IPS DF 6.9 (cell line): ENCODE measurements around the gene UBE2D4.

ENCODE experiments used
- DNase-seq: peaks from one replicate; pipeline ENCODE4 v3.0.0-alpha.2; 2013; ENCODE audit warnings: low read depth, low spot score
- H3K27ac ChIP-seq: one replicate; pipeline ENCODE4 v1.5.1; 2013; ENCODE audit warnings: low read length, control low read depth
- H3K27me3 ChIP-seq: 2 replicates; pipeline ENCODE4 v1.6.1; 2013; ENCODE audit warnings: mild to moderate bottlenecking, low read length; ENCODE audit not compliant: control insufficient read depth, insufficient read depth
- H3K36me3 ChIP-seq: 2 replicates; pipeline ENCODE4 v1.6.1; 2013; ENCODE audit warnings: low read length; ENCODE audit not compliant: control insufficient read depth, insufficient read depth
- H3K4me1 ChIP-seq: 2 replicates; pipeline ENCODE4 v1.6.1; 2013; ENCODE audit warnings: low read length; ENCODE audit not compliant: control insufficient read depth, insufficient read depth
- H3K4me3 ChIP-seq: 2 replicates; pipeline ENCODE4 v1.5.1; 2013; ENCODE audit warnings: mild to moderate bottlenecking, low read length
- H3K9me3 ChIP-seq: 2 replicates; pipeline ENCODE4 v1.6.1; 2013; ENCODE audit warnings: low read length, inconsistent platforms; ENCODE audit not compliant: control insufficient read depth, insufficient read depth
- WGBS: extraction: QIAGEN DNeasy Blood & Tissue Kit; methylation state at CpG from one replicate; pipeline ENCODE4 v1.1.7; 2013; ENCODE audit warnings: mixed read lengths, missing lambda C conversion rate; ENCODE audit not compliant: insufficient read length, insufficient coverage; 5-methylcytosine and 5-hydroxymethylcytosine counted together

UBE2D4 gene

DNA sequence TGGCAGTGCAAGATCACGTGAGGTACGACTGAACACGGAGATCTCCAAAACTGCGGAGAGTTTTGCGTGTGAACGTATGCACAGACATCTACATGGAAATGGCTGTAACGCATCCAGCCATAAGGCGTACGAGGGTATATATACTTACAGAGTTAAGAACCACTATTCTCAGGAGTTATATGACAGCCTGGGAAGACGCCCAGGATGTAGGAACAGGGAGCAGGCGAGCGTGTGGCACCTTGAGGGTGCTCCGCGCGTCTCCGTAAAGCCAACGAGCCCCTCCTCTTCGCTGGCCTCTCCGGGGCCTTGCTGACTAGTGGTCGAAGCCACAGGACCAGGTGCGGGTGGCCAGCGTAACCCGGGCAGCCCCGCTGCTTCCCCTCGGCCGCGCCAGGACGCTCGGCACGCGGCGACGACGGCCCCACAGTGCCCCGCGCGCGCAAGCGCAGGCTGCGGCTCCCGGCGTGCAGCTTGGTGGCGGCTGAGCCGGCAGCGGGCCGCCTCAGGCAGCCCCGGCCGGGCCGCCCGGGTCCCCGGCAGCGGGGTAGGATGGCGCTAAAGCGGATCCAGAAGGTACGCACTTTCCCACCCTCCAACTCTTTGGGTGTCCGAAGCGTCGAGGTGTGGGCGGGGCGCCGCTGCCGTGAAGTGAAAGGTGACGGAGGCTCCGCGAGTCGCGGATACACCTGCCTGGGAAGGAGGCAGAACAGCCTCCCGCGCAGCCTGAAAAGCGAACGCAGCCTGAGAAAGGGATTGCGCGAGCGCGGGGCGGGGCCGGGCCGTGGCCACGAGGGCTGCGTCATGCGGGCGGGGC, at the start of gene UBE2D4:
UBE2D4 (plus strand) TSS at position 453 of the 814 bp plus-strand sequence; CDS start at position 550, 97 bp downstream.
- peaks cover 2% of the 10 kb centered on the region; the same call in 1 of the 2 replicates for H3K27me3 ChIP-seq
- no peak within 1 kb of the TSS for H3K27ac ChIP-seq
- DNase-seq, result peak; percentile 50
- no CpG with 5 or more reads among the region's 82 CpGs for WGBS
- H3K4me1 ChIP-seq, result no peaks in the 10 kb centered on the region
- peak within 1 kb of the TSS; percentile 32; the same call in 1 of the 2 replicates for H3K4me3 ChIP-seq
- H3K36me3 ChIP-seq, result no peaks in the 10 kb centered on the region
- no peaks in the 10 kb centered on the region for H3K9me3 ChIP-seq

DNA sequence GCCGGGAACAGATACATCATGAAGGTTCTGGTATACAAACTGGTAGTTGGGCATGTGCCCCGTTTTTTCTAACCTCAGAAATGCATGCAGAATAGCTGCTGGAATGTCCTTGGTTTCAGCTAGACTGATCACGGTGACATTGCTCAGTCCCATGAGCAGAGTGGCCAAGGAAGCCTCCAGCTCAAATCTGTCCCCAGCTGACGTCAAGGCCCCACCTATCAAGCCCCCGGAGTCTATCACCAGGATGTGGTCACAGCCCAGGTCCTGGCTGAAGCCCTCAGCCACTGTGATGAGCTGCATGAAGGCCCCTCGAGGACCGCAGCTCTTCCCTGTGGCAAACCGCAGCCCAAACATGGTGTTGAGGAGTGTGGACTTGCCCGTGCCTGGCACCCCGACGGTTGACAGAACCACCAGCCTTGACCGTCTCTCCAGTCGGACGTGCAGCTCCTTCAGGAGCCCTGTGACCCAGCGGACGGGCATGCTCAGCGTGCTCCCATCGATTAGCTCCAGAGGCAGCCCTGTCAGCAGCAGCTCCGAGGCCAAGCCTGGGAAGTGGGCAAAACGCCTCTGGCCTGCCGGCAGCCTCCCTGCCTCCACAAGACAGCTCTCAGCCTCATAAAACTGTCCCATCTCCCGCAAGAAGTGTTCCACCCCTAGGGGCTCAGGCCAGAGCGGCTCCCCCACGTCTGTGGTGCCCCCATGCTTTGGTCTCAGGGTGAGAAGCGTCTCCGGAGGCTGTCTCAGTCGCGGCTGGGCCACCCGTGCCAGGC, 49.1 kb upstream of the UBE2D4 start:
- H3K36me3 ChIP-seq, result peaks cover 11% of the 10 kb centered on the region
- H3K4me3 ChIP-seq, result no peak overlapping the region
- H3K9me3 ChIP-seq, result no peaks in the 10 kb centered on the region
- H3K27me3 ChIP-seq, result no peaks in the 10 kb centered on the region
- DNase-seq, result no peak
- no peak overlapping the region for H3K27ac ChIP-seq
- no CpG with 5 or more reads among the region's 29 CpGs for WGBS
- peaks cover 3% of the 10 kb centered on the region; the same call in 1 of the 2 replicates for H3K4me1 ChIP-seq

DNA sequence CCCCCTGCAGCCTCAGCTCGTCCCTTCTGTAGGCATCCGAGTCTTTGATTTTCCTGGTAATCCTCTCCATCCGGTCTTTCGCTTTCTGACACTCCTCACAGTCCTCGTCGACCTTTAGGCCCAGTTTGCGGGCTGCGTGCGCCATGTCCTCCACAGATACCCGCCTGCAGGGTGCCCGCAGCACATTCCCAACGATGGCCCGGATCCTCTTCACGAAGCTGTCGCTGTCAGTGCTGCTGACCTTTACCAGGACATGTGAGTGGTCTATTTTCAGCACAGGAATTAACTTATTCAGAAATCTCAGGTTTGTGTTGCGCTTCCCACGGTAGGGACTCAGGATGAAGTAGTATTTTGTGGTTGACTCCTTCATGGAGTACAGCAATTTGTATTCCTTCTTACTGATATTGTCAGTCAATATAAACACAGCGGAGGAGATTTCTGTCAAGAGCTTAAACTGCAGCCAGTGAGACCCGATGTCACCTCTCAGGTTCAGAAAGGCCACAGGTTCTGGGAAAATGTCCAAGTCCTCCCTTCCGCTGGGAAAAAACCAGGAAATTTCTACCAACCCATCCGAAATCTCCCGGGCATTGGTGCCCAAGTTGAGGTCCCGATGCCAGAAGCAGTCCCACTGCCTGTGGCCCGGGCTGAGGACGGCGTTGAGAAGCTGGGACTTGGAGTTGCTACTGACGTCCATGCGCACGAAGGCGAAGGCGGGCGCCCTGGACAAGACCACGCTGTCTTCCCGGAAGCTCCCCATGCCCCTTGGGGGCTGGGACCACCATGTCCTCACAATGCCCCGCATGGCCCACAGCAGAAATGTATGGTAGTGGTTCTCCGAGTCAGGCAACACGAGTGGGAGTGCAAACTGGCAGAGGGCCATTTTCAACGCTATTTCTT, 48.0 kb upstream of the UBE2D4 start:
- Histone ChIP-seq H3K27ac (no peak overlapping the region), H3K4me3 (no peak overlapping the region), H3K36me3 (peaks cover 11% of the 10 kb centered on the region), H3K27me3 (no peaks in the 10 kb centered on the region), H3K4me1 (no peaks in the 10 kb centered on the region; the same call in 1 of the 2 replicates), H3K9me3 (no peaks in the 10 kb centered on the region)
- DNase-seq, result no peak
- no CpG with 5 or more reads among the region's 38 CpGs for WGBS

GRCh38 chr7:43878867-43879266, 47.4 kb upstream of the UBE2D4 start:
- DNase-seq, result no peak
- Histone ChIP-seq H3K36me3 (peaks cover 11% of the 10 kb centered on the region), H3K27ac (no peak overlapping the region), H3K4me3 (no peak overlapping the region), H3K4me1 (no peaks in the 10 kb centered on the region; the same call in 1 of the 2 replicates), H3K27me3 (no peaks in the 10 kb centered on the region), H3K9me3 (no peaks in the 10 kb centered on the region)
- no CpG with 5 or more reads among the region's 5 CpGs for WGBS

DNA sequence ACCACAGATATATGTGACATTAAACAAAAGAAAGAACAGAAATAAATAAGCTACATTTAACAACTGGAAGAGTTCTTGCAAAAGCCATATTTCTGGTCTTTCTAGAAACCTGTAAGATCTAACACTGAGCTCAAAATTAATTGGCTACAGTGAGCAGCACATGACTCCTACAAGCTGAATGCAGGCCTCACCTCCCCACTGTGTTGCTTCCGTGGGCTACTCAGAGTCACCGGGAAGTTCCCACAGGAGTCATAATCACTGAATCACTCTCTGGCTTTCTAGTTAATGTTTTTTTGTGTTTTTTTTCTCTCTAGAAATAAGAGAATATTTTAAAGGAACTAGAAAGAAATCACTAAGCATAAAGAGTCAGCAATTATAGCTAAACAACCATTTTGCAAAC, 46.8 kb upstream of the UBE2D4 start:
- Histone ChIP-seq H3K4me3 (no peak overlapping the region), H3K36me3 (peaks cover 11% of the 10 kb centered on the region), H3K9me3 (no peaks in the 10 kb centered on the region), H3K27me3 (no peaks in the 10 kb centered on the region), H3K4me1 (no peaks in the 10 kb centered on the region; the same call in 1 of the 2 replicates), H3K27ac (no peak overlapping the region)
- WGBS, result no CpG with 5 or more reads among the region's 2 CpGs
- no peak for DNase-seq

DNA sequence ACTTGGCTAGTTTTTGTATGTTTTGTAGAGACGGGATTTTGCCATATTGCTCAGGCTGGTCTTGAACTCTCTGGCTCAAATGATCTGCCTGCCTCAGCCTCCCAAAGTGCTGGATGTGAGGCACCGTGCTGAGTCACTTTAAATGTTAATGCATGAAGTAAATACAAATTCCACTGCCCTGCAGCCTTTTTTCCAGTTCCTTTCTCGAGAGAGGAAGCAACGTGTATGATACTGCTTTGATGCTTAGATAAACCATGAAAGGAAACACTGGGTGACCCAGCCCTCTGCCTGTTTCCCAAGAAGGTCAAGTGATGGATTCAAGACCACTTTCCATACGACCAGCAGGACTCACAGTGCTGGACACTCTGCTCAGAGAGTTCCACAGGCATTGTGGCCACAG, 45.6 kb upstream of the UBE2D4 start:
- no CpG with 5 or more reads among the region's 5 CpGs for whole genome bisulfite sequencing
- DNase-seq, result no peak
- Histone ChIP-seq H3K4me1 (no peaks in the 10 kb centered on the region; the same call in 1 of the 2 replicates), H3K4me3 (no peak overlapping the region), H3K36me3 (peaks cover 11% of the 10 kb centered on the region), H3K27me3 (no peaks in the 10 kb centered on the region), H3K27ac (no peak overlapping the region), H3K9me3 (no peaks in the 10 kb centered on the region)

DNA sequence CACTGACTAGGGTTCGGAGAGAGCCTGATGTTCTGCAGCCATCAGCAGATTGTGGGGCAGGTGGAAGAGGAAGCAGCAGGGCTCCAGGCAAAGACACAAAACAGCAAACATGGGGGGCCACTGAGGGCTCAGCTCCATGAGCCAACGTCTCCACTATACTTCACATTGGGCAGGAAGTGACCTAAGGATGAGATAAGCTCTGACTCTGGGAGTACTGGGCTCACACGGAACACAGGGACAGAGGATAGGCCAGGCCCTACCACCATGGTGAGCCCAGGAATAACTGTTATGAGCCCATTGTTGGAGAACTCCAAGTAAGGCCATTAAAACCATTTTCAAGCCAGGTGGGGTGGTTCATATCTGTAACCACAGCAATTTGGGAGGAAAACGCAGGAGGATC, 42.0 kb upstream of the UBE2D4 start:
- H3K4me3 ChIP-seq, result no peak overlapping the region
- H3K27me3 ChIP-seq, result no peaks in the 10 kb centered on the region
- no peak overlapping the region for H3K27ac ChIP-seq
- H3K36me3 ChIP-seq, result no peaks in the 10 kb centered on the region
- H3K9me3 ChIP-seq, result no peaks in the 10 kb centered on the region
- no peak for DNase-seq
- WGBS, result no CpG with 5 or more reads among the region's 4 CpGs
- no peaks in the 10 kb centered on the region; the same call in 1 of the 2 replicates for H3K4me1 ChIP-seq

DNA sequence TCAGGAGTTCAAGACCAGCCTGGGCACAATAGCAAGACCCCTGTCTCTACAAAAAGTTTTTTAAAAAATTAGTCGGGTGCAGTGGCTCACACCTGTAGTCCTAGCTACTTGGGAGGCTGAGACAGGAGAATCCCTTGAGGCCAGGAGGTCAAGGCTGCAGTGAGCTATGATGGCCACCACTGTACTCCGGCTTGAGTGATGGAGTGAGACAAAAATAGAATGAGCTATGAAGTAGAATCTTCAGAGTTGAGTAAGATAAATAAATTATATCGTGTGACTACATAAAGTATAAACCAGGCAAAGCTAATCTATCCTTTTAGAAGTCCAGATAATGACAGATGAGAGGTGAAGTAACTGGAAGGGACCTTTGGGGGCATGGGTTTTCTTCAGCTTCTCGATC, 41.6 kb upstream of the UBE2D4 start:
- no peak for DNase-seq
- Histone ChIP-seq H3K9me3 (no peaks in the 10 kb centered on the region), H3K4me1 (no peaks in the 10 kb centered on the region; the same call in 1 of the 2 replicates), H3K4me3 (no peak overlapping the region), H3K36me3 (no peaks in the 10 kb centered on the region), H3K27me3 (no peaks in the 10 kb centered on the region), H3K27ac (no peak overlapping the region)
- WGBS, result no CpG with 5 or more reads among the region's 4 CpGs

GRCh38 chr7:43888993-43889945, 37.0 kb upstream of the UBE2D4 start:
- no peaks in the 10 kb centered on the region for H3K9me3 ChIP-seq
- no peak overlapping the region for H3K27ac ChIP-seq
- H3K4me1 ChIP-seq, result no peaks in the 10 kb centered on the region
- no peaks in the 10 kb centered on the region for H3K27me3 ChIP-seq
- no peak overlapping the region for H3K4me3 ChIP-seq
- H3K36me3 ChIP-seq, result no peaks in the 10 kb centered on the region
- no CpG with 5 or more reads among the region's 7 CpGs for WGBS
- no peak for DNase-seq
